Upper lobe of left lung (tissue), 4 donors: ENCODE data around the gene C10orf67.

Experiments
- CTCF ChIP-seq, 6 experiments: fragments of 450-650 bp in 4 of 6; fragments of 200-600 bp in 2 of 6; sonication (generic) in 2 of 6; IDR thresholded peaks; one replicate each; pipeline ENCODE4 v1.5.1; 2016 to 2019; ENCODE audit warnings: antibody characterized with exemption in 6 of 6
- EP300 ChIP-seq, 4 donors: sonication (generic); formaldehyde crosslinking; IDR thresholded peaks; one replicate each; pipeline ENCODE4 v1.5.1; 2017; ENCODE audit warnings: antibody characterized with exemption in 4 of 4, control low read depth in 2 of 4
- POLR2A ChIP-seq, 4 donors: fragments of 450-650 bp; IDR thresholded peaks; one replicate each; pipeline ENCODE4 v1.5.1; 2016 to 2017; ENCODE audit warnings: antibody characterized with exemption in 4 of 4, mild to moderate bottlenecking in 2 of 4
- POLR2AphosphoS5 ChIP-seq, 2 donors: sonication (generic); formaldehyde crosslinking; IDR thresholded peaks; one replicate each; pipeline ENCODE4 v1.5.1; 2017; ENCODE audit warnings: antibody characterized with exemption in 2 of 2

- TF ChIP-seq CTCF (IDR thresholded peaks at IDR 0.05) (no peak), POLR2A (IDR thresholded peaks at IDR 0.05) (no peak), EP300 (IDR thresholded peaks at IDR 0.05) (no peak), POLR2AphosphoS5 (IDR thresholded peaks at IDR 0.05) (no peak)
These were observed 10.2 kb upstream of the C10orf67 start for GRCh38 chr10:23354630-23355279.
